Activated CD8-positive, alpha-beta memory T cell treated with anti-CD3 and anti-CD28 coated beads, Interleukin-2, amount 50 U/mL, for 1 hour (primary cell): Measurements from ENCODE around the gene CHAT.

Experiments
- DNase-seq: peaks from one replicate; pipeline ENCODE4 v3.0.0-alpha.2; 2020; ENCODE audit errors: extremely low read depth

The CHAT gene

GRCh38 chr10:49688261-49688846 is 74.5 kb downstream of the CHAT start:
- no peak for DNase-seq

GRCh38 chr10:49688920-49689319 is 75.1 kb downstream of the CHAT start:
- DNase-seq, result no peak

- DNase-seq, result no peak
Observed at GRCh38 chr10:49689882-49690510, 76.2 kb downstream of the CHAT start.

GRCh38 chr10:49690698-49691356 is 77.0 kb downstream of the CHAT start:
- DNase-seq, result no peak

GRCh38 chr10:49691588-49691987 is 77.8 kb downstream of the CHAT start:
- DNase-seq, result no peak

- DNase-seq, result no peak
Observed at GRCh38 chr10:49694466-49694865, 80.6 kb downstream of the CHAT start.

- DNase-seq, result no peak
Observed at GRCh38 chr10:49696311-49696710, 82.5 kb downstream of the CHAT start.

GRCh38 chr10:49698679-49699078 is 84.8 kb downstream of the CHAT start:
- no peak for DNase-seq

- DNase-seq, result no peak
Observed at GRCh38 chr10:49700211-49700610, 86.4 kb downstream of the CHAT start.

- DNase-seq, result no peak
Observed at GRCh38 chr10:49700997-49701396, 87.2 kb downstream of the CHAT start.

- DNase-seq, result no peak
Observed at GRCh38 chr10:49707585-49707984, 93.7 kb downstream of the CHAT start.

GRCh38 chr10:49709934-49710333 is 96.1 kb downstream of the CHAT start:
- no peak for DNase-seq

GRCh38 chr10:49710966-49711365 is 97.1 kb downstream of the CHAT start:
- no peak for DNase-seq

- DNase-seq, result no peak
Observed at GRCh38 chr10:49711481-49711880, 97.6 kb downstream of the CHAT start.

- no peak for DNase-seq
Observed at GRCh38 chr10:49713266-49713665, 99.4 kb downstream of the CHAT start.
